HG02884 (cell line): ENCODE measurements around the gene RPGRIP1.
"Not testable (repeated sequence)": the region's sequence is repeated elsewhere in the genome, so short reads cannot be mapped to it uniquely, and the experiment has no call there.

Experiments
- ATAC-seq: cut with Tn5 transposase; IDR thresholded peaks from one replicate; pipeline ENCODE4 v1.9.1; 2021; ENCODE audit warnings: mild to moderate bottlenecking, moderate library complexity; ENCODE audit not compliant: unreplicated experiment

The RPGRIP1 gene

GRCh38 chr14:21279783-21280182, at the start of gene RPGRIP1:
TSS of gene RPGRIP1 (plus strand) at chr14:21280083. CDS start at chr14:21287977, 7,894 bp downstream.
- ATAC-seq: no peak

- ATAC-seq: no peak
These were observed 48.7 kb upstream of the RPGRIP1 start for GRCh38 chr14:21231020-21231652.

- no peak for ATAC-seq
These were observed 46.3 kb upstream of the RPGRIP1 start for GRCh38 chr14:21233457-21234076.

GRCh38 chr14:21234112-21234511, 45.8 kb upstream of the RPGRIP1 start:
- ATAC-seq: no peak

- ATAC-seq: no peak
These were observed 42.7 kb upstream of the RPGRIP1 start for GRCh38 chr14:21236948-21237797.

GRCh38 chr14:21238823-21239518, 40.9 kb upstream of the RPGRIP1 start:
- ATAC-seq: no peak

GRCh38 chr14:21240417-21240816, 39.5 kb upstream of the RPGRIP1 start:
- no peak for ATAC-seq

- ATAC-seq: no peak
These were observed 38.6 kb upstream of the RPGRIP1 start for GRCh38 chr14:21241218-21241819.

- ATAC-seq: no peak
These were observed 35.3 kb upstream of the RPGRIP1 start for GRCh38 chr14:21244544-21244943.

- ATAC-seq: no peak
These were observed 34.1 kb upstream of the RPGRIP1 start for GRCh38 chr14:21245813-21246212.

GRCh38 chr14:21248338-21248737, 31.5 kb upstream of the RPGRIP1 start:
- no peak for ATAC-seq

- no peak for ATAC-seq
These were observed 31.0 kb upstream of the RPGRIP1 start for GRCh38 chr14:21248739-21249411.

GRCh38 chr14:21251215-21251614, 28.7 kb upstream of the RPGRIP1 start:
- no peak for ATAC-seq

- no peak for ATAC-seq
These were observed 27.7 kb upstream of the RPGRIP1 start for GRCh38 chr14:21252149-21252548.

- no peak for ATAC-seq
These were observed 24.3 kb upstream of the RPGRIP1 start for GRCh38 chr14:21255385-21256101.

GRCh38 chr14:21256102-21256447, 23.8 kb upstream of the RPGRIP1 start:
- not testable (repeated sequence) for ATAC-seq

- no peak for ATAC-seq
These were observed 23.1 kb upstream of the RPGRIP1 start for GRCh38 chr14:21256539-21257393.

GRCh38 chr14:21257394-21257909, 22.4 kb upstream of the RPGRIP1 start:
- ATAC-seq: no peak
